ENCODE data around the gene EMILIN2. TPM values are rescaled to one million over a fixed set of nuclear protein-coding genes. Genes with fewer than 3 reads are reported as not detected.

Gene EMILIN2
- total and polyA plus RNA-seq, 2 of the 13 experiments (the other 11 are each of a cell fraction or from before 2014, with no cell fraction given) = 7.6 to 8.2 TPM

GRCh38 chr18:2958819-2959298 lies 112.1 kb downstream of the EMILIN2 start (continued):
- TF ChIP-seq ZNF468 (CRISPR knock-in tag; IDR thresholded peaks at IDR 0.05) (no peak), USF2 (IDR thresholded peaks at IDR 0.05; ENCODE audit: low read depth, low read length) (no peak), USF2 (CRISPR knock-in tag; IDR thresholded peaks at IDR 0.05; ENCODE audit: borderline replicate concordance) (no peak), ASH2L (IDR thresholded peaks at IDR 0.05; ENCODE audit: insufficient read length, low read depth, low read length) (no peak), REST (IDR thresholded peaks at IDR 0.05; ENCODE audit: borderline replicate concordance in 1 of 2, low read depth in 1 of 2, low read length in 2 of 2) (no peak), MAFK (conservative IDR thresholded peaks at IDR 0.05 in 1 of 2, IDR thresholded peaks at IDR 0.05 in 1 of 2; ENCODE audit: low read length in 2 of 2) (peak; percentile 46 to 73; a peak in 3 of 4 replicates), ZNF691 (CRISPR knock-in tag; IDR thresholded peaks at IDR 0.05; ENCODE audit: borderline replicate concordance, low read depth) (no peak), ATF1 (CRISPR knock-in tag; IDR thresholded peaks at IDR 0.05) (no peak), MAFG (CRISPR knock-in tag; IDR thresholded peaks at IDR 0.05) (no peak), ZNF563 (CRISPR knock-in tag; IDR thresholded peaks at IDR 0.05) (no peak), EP300 (IDR thresholded peaks at IDR 0.05; ENCODE audit: low read depth in 2 of 2, low read length in 2 of 2) (no peak), EP300 (CRISPR knock-in tag; IDR thresholded peaks at IDR 0.05; ENCODE audit: borderline replicate concordance) (no peak), MEIS1 (CRISPR knock-in tag; IDR thresholded peaks at IDR 0.05; ENCODE audit: borderline replicate concordance) (no peak), MAFF (IDR thresholded peaks at IDR 0.05; ENCODE audit: low read depth, low read length) (peak; percentile 68), FOXO4 (CRISPR knock-in tag; conservative IDR thresholded peaks at IDR 0.05) (no peak), JUND (CRISPR knock-in tag; IDR thresholded peaks at IDR 0.05) (no peak), MATR3 (CRISPR knock-in tag; IDR thresholded peaks at IDR 0.05) (no peak)
- TF ChIP-seq, protein P1, sequence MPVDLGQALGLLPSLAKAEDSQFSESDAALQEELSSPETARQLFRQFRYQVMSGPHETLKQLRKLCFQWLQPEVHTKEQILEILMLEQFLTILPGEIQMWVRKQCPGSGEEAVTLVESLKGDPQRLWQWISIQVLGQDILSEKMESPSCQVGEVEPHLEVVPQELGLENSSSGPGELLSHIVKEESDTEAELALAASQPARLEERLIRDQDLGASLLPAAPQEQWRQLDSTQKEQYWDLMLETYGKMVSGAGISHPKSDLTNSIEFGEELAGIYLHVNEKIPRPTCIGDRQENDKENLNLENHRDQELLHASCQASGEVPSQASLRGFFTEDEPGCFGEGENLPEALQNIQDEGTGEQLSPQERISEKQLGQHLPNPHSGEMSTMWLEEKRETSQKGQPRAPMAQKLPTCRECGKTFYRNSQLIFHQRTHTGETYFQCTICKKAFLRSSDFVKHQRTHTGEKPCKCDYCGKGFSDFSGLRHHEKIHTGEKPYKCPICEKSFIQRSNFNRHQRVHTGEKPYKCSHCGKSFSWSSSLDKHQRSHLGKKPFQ (CRISPR knock-in tag; IDR thresholded peaks at IDR 0.05; ENCODE audit: insufficient replicate concordance) = no peak
- TF ChIP-seq, protein P2, sequence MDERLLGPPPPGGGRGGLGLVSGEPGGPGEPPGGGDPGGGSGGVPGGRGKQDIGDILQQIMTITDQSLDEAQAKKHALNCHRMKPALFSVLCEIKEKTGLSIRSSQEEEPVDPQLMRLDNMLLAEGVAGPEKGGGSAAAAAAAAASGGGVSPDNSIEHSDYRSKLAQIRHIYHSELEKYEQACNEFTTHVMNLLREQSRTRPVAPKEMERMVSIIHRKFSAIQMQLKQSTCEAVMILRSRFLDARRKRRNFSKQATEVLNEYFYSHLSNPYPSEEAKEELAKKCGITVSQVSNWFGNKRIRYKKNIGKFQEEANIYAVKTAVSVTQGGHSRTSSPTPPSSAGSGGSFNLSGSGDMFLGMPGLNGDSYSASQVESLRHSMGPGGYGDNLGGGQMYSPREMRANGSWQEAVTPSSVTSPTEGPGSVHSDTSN (CRISPR knock-in tag; IDR thresholded peaks at IDR 0.05) = no peak

All from HepG2 (cell line).